Posterior vena cava (tissue), 2 donors: ENCODE data around the gene NFIA. TPM values are rescaled to one million over a fixed set of nuclear protein-coding genes. Genes with fewer than 3 reads are reported as not detected.
A peak's percentile ranks its signal among the peaks of the same experiment; 100 is the strongest.
"Not testable (repeated sequence)": the region's sequence is repeated elsewhere in the genome, so short reads cannot be mapped to it uniquely, and the experiment has no call there.

Source experiments
- DNase-seq: peaks from one replicate; pipeline ENCODE4 v3.0.0-alpha.2; 2020; ENCODE audit warnings: low spot score
- intact Hi-C, 2 donors: fragments of 100-400 bp; cut with DNase I; formaldehyde crosslinking; loops; one replicate each; pipeline versions ENCODE4 v1.14.1 to v1.14.2; 2022 to 2023
- total RNA-seq, 2 donors: library from RNA; stranded (reverse); fragmentation: NEBNext Ultra II Directional; extraction: Animal tissue kit (Norgen Biotek cat#: 25700); gene quantifications; one replicate each; pipeline ENCODE4 v1.2.1, GENCODE V29; 2021
- donor health status: DM: yes; HTN: yes; CAD: no.
- donor health status: DM: yes; HTN: yes; CAD: no.

NFIA gene
- total RNA-seq, 2 donors from 2014 or later = 117 to 183 TPM

GRCh38 chr1:61453111-61453961 lies 371.0 kb downstream of the NFIA start:
- intact Hi-C loops = loop anchor here (5.0 to 10.0 kb wide), 5 partner anchors 116 to 1479 kb away; no protein-coding TSS in a partner anchor
- DNase-seq = peak; percentile 95

GRCh38 chr1:61455400-61455799 lies 373.0 kb downstream of the NFIA start:
- intact Hi-C loops = loop anchor here (5.0 to 10.0 kb wide), 4 partner anchors 401 to 1481 kb away; no protein-coding TSS in a partner anchor
- no peak for DNase-seq

- intact Hi-C loops = loop anchor here (5.0 to 10.0 kb wide), 4 partner anchors 403 to 1483 kb away; no protein-coding TSS in a partner anchor
- DNase-seq = no peak
Measured at GRCh38 chr1:61457526-61458040, 375.2 kb downstream of the NFIA start.

GRCh38 chr1:61459345-61459744 lies 377.0 kb downstream of the NFIA start:
- intact Hi-C loops = loop anchor here (5.0 to 10.0 kb wide), 4 partner anchors 405 to 1485 kb away; no protein-coding TSS in a partner anchor
- DNase-seq = no peak

- DNase-seq = no peak
- intact Hi-C loops = no loop called here
Measured at GRCh38 chr1:61460191-61460590, 377.8 kb downstream of the NFIA start.

GRCh38 chr1:61461406-61462384 lies 379.3 kb downstream of the NFIA start:
- DNase-seq = no peak
- intact Hi-C loops = no loop called here

GRCh38 chr1:61462628-61463027 lies 380.3 kb downstream of the NFIA start:
- DNase-seq = no peak
- intact Hi-C loops = no loop called here

GRCh38 chr1:61463220-61463619 lies 380.9 kb downstream of the NFIA start:
- intact Hi-C loops = no loop called here
- DNase-seq = no peak

GRCh38 chr1:61467836-61468235 lies 385.5 kb downstream of the NFIA start:
- intact Hi-C loops, DNase-seq: not testable (repeated sequence)

GRCh38 chr1:61469365-61469764 lies 387.0 kb downstream of the NFIA start:
- intact Hi-C loops = no loop called here
- no peak for DNase-seq

GRCh38 chr1:61472876-61473275 lies 390.5 kb downstream of the NFIA start:
- intact Hi-C loops = no loop called here
- DNase-seq = peak; percentile 16

GRCh38 chr1:61474269-61474817 lies 392.0 kb downstream of the NFIA start:
- intact Hi-C loops = no loop called here
- no peak for DNase-seq

GRCh38 chr1:61474963-61475362 lies 392.6 kb downstream of the NFIA start:
- intact Hi-C loops = no loop called here
- no peak for DNase-seq

- intact Hi-C loops = no loop called here
- DNase-seq = no peak
Measured at GRCh38 chr1:61477301-61477700, 394.9 kb downstream of the NFIA start.

GRCh38 chr1:61480273-61480935 lies 398.0 kb downstream of the NFIA start:
- DNase-seq = no peak
- intact Hi-C loops = no loop called here

GRCh38 chr1:61481315-61481715 lies 399.0 kb downstream of the NFIA start:
- intact Hi-C loops = no loop called here

GRCh38 chr1:61482170-61482734 lies 399.9 kb downstream of the NFIA start:
- intact Hi-C loops = no loop called here
- DNase-seq = no peak

More at GRCh38 chr1:61481315-61481715, 399.0 kb downstream of the NFIA start:
- no peak for DNase-seq

- no peak for DNase-seq
- intact Hi-C loops = no loop called here
Measured at GRCh38 chr1:61486783-61487536, 404.6 kb downstream of the NFIA start.
